NCI-H187 treated with DMSO at 0.1 percent for 48 hours (cell line): ENCODE measurements around the gene NIN.

Experiments
- DNase-seq: peaks from one replicate; lab custom pipeline; 2025; lab: John Stamatoyannopoulos, UW

The NIN gene

GRCh38 chr14:50763382-50764007 is 67.5 kb downstream of the NIN start:
- DNase-seq: no peak

- DNase-seq: no peak
Observed at GRCh38 chr14:50762931-50763300, 68.0 kb downstream of the NIN start.

GRCh38 chr14:50762001-50762930 is 68.7 kb downstream of the NIN start:
- DNase-seq: no peak

- DNase-seq: no peak
Observed at GRCh38 chr14:50759800-50760543, 71.0 kb downstream of the NIN start.

- DNase-seq: no peak
Observed at GRCh38 chr14:50758945-50759344, 72.0 kb downstream of the NIN start.

GRCh38 chr14:50758305-50758704 is 72.7 kb downstream of the NIN start:
- no peak for DNase-seq

GRCh38 chr14:50757702-50758101 is 73.3 kb downstream of the NIN start:
- no peak for DNase-seq

GRCh38 chr14:50756300-50756699 is 74.7 kb downstream of the NIN start:
- DNase-seq: no peak

- DNase-seq: no peak
Observed at GRCh38 chr14:50750323-50750722, 80.6 kb downstream of the NIN start.

GRCh38 chr14:50745401-50746058 is 85.4 kb downstream of the NIN start:
- no peak for DNase-seq

- no peak for DNase-seq
Observed at GRCh38 chr14:50744231-50744630, 86.7 kb downstream of the NIN start.

GRCh38 chr14:50741567-50741966 is 89.4 kb downstream of the NIN start:
- no peak for DNase-seq

- no peak for DNase-seq
Observed at GRCh38 chr14:50740856-50741255, 90.1 kb downstream of the NIN start.

GRCh38 chr14:50739186-50739585 is 91.8 kb downstream of the NIN start:
- no peak for DNase-seq

GRCh38 chr14:50736932-50737419 is 94.0 kb downstream of the NIN start:
- DNase-seq: no peak

GRCh38 chr14:50734950-50735695 is 95.8 kb downstream of the NIN start:
- DNase-seq: no peak

- no peak for DNase-seq
Observed at GRCh38 chr14:50733494-50733893, 97.5 kb downstream of the NIN start.

GRCh38 chr14:50728836-50729235 is 102.1 kb downstream of the NIN start:
- DNase-seq: no peak

GRCh38 chr14:50726372-50727107 is 104.4 kb downstream of the NIN start:
- DNase-seq: no peak

- no peak for DNase-seq
Observed at GRCh38 chr14:50725761-50726160, 105.2 kb downstream of the NIN start.
